GM12891 (cell line): Measurements from ENCODE around the gene SCN7A.
"Not testable (repeated sequence)": the region's sequence is repeated elsewhere in the genome, so short reads cannot be mapped to it uniquely, and the experiment has no call there.

Experiments
- DNase-seq: peaks from one replicate; pipeline ENCODE4 v3.0.0; 2011; ENCODE audit warnings: low spot score; ENCODE audit not compliant: insufficient read length
- FAIRE-seq: peaks from 2 replicates; lab custom pipeline; 2011; peaks lifted over from hg19 to GRCh38; lab: Jason Lieb, UNC
- PAX5 ChIP-seq: IDR thresholded peaks from 2 replicates; pipeline ENCODE4 v1.6.1; 2011; ENCODE audit warnings: low read length, moderate library complexity, mild to moderate bottlenecking; ENCODE audit not compliant: insufficient read depth, severe bottlenecking
- POLR2A ChIP-seq: IDR thresholded peaks from 2 replicates; pipeline ENCODE4 v1.6.1; 2011; ENCODE audit warnings: low read depth, low read length, control low read depth
- POLR2AphosphoS5 ChIP-seq: IDR thresholded peaks from 2 replicates; pipeline ENCODE4 v1.6.1; 2011; ENCODE audit warnings: low read depth, low read length, control low read depth
- POU2F2 ChIP-seq: IDR thresholded peaks from 2 replicates; pipeline ENCODE4 v1.6.1; 2011; ENCODE audit warnings: low read depth, mild to moderate bottlenecking, control low read depth, low read length, moderate library complexity
- SPI1 ChIP-seq: IDR thresholded peaks from 2 replicates; pipeline ENCODE4 v1.6.1; 2011; ENCODE audit warnings: low read depth, low read length, control low read depth
- TAF1 ChIP-seq: IDR thresholded peaks from 2 replicates; pipeline ENCODE4 v1.6.1; 2011; ENCODE audit warnings: low read depth, low read length, control low read depth

Gene SCN7A

GRCh38 chr2:166364476-166365161, 129.4 kb downstream of the SCN7A start:
- TF ChIP-seq PAX5 = no peak
- no peak for TF ChIP-seq TAF1
- no peak for TF ChIP-seq POU2F2
- no peak for TF ChIP-seq POLR2A
- no peak for TF ChIP-seq POLR2AphosphoS5
- no peak for TF ChIP-seq SPI1
- DNase-seq (no peak), FAIRE-seq (no peak)

- FAIRE-seq (no peak), DNase-seq (no peak)
- TF ChIP-seq POLR2AphosphoS5 (no peak), POU2F2 (no peak), POLR2A (no peak), SPI1 (no peak), TAF1 (no peak), PAX5 (no peak)
These were observed 132.5 kb downstream of the SCN7A start for GRCh38 chr2:166361351-166362153.

GRCh38 chr2:166360906-166361305, 133.1 kb downstream of the SCN7A start:
- FAIRE-seq = no peak
- no peak for DNase-seq
- no peak for TF ChIP-seq SPI1
- no peak for TF ChIP-seq POLR2A
- no peak for TF ChIP-seq TAF1
- TF ChIP-seq POLR2AphosphoS5 = no peak
- no peak for TF ChIP-seq PAX5
- no peak for TF ChIP-seq POU2F2

- DNase-seq (no peak), FAIRE-seq (no peak)
- TF ChIP-seq SPI1 (no peak), POU2F2 (no peak), POLR2A (no peak), POLR2AphosphoS5 (no peak), PAX5 (no peak), TAF1 (no peak)
These were observed 133.6 kb downstream of the SCN7A start for GRCh38 chr2:166360426-166360825.

GRCh38 chr2:166357950-166358321, 136.1 kb downstream of the SCN7A start:
- not testable (repeated sequence) for FAIRE-seq, DNase-seq

- TF ChIP-seq POLR2AphosphoS5 = no peak
- no peak for TF ChIP-seq PAX5
- no peak for TF ChIP-seq TAF1
- no peak for TF ChIP-seq POLR2A
- TF ChIP-seq POU2F2 = no peak
- no peak for TF ChIP-seq SPI1
- FAIRE-seq = no peak
- no peak for DNase-seq
These were observed 136.7 kb downstream of the SCN7A start for GRCh38 chr2:166357068-166357949.
